Measurements from ENCODE around the gene IQSEC2.

IQSEC2 gene

DNA sequence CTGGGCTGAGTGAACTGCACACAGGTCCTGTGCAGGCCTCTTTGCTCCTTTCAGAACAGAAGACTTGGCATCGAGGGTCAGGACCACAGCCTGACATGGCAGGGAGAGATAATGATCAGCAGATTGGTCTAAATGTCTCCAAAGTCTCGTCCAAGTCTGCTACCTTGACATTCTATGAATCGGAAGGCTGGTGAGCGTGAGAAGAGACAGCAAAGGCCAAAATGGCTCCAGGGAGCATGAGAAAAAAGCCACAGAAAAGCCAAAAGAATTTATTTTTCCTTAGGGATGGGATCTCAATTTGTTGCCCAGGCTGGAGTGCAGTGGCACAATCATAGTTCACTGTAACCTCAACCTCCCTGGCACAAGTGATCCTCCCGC, 32.3 kb upstream of the IQSEC2 start:
- TF ChIP-seq CTCF (IDR thresholded peaks at IDR 0.05; ENCODE audit: borderline replicate concordance, insufficient read depth, low read depth, low read length), result no peak
- H3K4me3 ChIP-seq (ENCODE audit: low read depth, low read length), result no peak overlapping the region

GRCh38 chrX:53312946-53313727, 31.8 kb upstream of the IQSEC2 start:
- peak; percentile 69; the same call in 1 of the 2 replicates for TF ChIP-seq CTCF (IDR thresholded peaks at IDR 0.05; ENCODE audit: borderline replicate concordance, insufficient read depth, low read depth, low read length)
- H3K4me3 ChIP-seq (ENCODE audit: low read depth, low read length), result no peak overlapping the region

- no peak overlapping the region for H3K4me3 ChIP-seq (ENCODE audit: low read depth, low read length)
- no peak for TF ChIP-seq CTCF (IDR thresholded peaks at IDR 0.05; ENCODE audit: borderline replicate concordance, insufficient read depth, low read depth, low read length)
These were observed 28.5 kb upstream of the IQSEC2 start for GRCh38 chrX:53309837-53310236.

DNA sequence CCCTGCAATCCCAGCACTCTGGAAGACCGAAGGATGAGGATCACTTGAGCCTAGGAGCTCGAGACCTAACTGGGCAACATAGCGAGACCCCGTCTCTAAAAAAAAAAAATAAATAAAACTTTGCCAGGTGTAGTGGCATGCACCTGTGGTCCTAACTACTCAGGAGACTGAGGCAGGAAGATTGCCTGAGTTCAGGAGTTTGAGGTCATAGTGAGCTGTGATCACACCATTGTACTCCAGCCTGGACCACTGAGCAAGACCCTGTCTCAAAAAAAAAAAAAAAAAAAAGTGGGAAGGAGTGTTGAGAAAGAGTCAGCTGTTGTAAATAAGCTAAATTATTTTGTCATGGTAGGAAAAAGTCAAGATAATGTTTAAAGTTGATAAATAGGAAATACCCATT, 27.5 kb upstream of the IQSEC2 start:
- no peak overlapping the region for H3K4me3 ChIP-seq (ENCODE audit: low read depth, low read length)
- TF ChIP-seq CTCF (IDR thresholded peaks at IDR 0.05; ENCODE audit: borderline replicate concordance, insufficient read depth, low read depth, low read length), result no peak

DNA sequence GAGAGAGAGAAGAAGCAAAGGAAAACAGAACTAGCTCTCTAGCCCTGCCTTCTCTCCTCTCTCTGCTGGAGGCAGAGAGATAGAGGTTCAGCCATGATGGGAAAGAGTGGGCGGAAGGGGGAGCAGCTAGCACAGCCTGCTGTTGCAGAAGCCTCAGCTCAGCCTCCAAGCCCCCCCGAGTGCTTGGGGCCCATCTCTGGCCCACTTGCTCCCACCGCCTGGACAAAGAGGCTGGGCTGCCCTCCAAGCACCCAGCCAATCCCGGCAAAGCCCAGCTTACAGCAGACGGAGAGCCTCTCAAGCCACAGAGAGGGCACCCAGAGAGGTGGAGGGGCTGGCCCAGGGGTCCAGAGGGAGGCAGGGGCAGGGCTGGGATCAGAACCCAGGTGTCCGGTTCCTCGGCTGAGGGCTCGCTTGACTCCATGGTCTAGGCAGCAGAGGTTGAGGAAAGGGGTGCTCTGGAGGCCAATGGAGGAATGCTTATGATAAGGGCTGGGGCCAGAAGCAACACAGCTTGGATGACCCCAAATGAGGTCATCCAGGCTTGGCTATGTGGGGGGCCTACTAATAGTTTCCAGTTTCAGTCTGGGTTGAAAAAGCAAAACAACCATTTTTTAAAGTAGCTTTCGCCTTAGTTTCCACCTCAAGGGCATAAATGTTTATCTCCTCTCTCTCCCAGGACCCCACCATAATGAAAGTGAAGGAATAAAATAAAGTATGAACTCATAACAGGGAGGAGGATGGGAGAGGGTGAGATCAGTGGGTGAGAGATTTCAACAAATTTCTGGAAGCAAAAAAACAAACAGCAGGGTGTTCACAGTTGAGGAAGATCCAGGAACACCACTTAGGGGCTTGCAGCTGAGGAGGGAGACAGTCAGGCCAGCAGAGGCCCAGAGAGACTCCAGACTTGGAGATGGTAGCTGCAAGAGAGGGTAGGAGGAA, 24.9 kb upstream of the IQSEC2 start:
- no peak for TF ChIP-seq CTCF (IDR thresholded peaks at IDR 0.05; ENCODE audit: borderline replicate concordance, insufficient read depth, low read depth, low read length)
- H3K4me3 ChIP-seq (ENCODE audit: low read depth, low read length), result no peak overlapping the region

DNA sequence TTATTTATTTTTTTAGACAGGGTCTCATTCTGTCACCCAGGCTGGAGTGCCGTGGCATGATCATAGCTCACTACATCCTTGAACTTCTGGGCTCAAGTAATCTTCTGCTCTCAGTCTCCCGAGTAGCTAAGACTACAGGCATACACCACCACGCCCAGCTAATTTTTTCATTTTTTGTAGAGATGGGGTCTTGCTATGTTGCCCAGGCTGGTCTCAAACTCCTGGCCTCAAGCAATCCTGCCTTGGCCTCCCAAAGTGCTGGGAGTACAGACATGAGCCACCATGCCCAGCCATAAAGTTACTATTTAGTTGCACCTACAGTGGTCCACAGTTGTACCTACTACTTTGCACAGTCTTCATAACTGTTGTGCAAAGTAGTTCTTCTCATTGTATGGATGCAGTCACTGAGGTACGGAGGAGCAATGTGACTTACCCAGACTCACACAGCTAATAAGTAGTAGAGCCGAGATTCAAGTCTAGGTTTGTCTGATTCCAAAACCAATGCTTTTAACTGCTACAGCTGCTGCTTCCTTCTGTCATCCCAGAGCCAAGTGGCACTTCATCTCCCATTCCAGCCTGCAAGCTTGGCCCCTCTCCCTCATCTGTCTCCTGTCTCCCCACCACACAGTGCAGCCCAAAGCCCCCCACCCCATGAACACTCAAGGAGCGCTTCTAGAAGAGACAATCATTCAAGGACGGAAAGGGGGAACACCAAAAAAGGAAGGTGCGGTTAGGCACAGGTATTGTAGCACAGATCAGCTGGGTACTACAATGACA, 24.0 kb upstream of the IQSEC2 start:
- no peak overlapping the region for H3K4me3 ChIP-seq (ENCODE audit: low read depth, low read length)
- no peak for TF ChIP-seq CTCF (IDR thresholded peaks at IDR 0.05; ENCODE audit: borderline replicate concordance, insufficient read depth, low read depth, low read length)
